Activated naive CD4-positive, alpha-beta T cell treated with anti-CD3 and anti-CD28 coated beads, Interleukin-2, amount 10 ng/mL, durations not matched to agents 7 days and 5 days (primary cell): ENCODE measurements around the gene TAOK3.

Experiments
- CTCF ChIA-PET: fragments of 350-600 bp; sonication (Branson Sonifier 250); formaldehyde crosslinking; loops from one replicate; lab custom pipeline; 2021; ENCODE audit warnings: antibody characterized with exemption; lab: Charles Lee
- DNase-seq: peaks from one replicate; pipeline ENCODE4 v3.0.0-alpha.2; 2020
- H3K27ac Mint-ChIP-seq: one replicate; pipeline ENCODE4 v1.8.0; 2021; ENCODE audit warnings: mild to moderate bottlenecking, moderate library complexity, mixed read lengths
- H3K27me3 Mint-ChIP-seq: one replicate; pipeline ENCODE4 v1.8.0; 2021; ENCODE audit warnings: mild to moderate bottlenecking, mixed read lengths
- H3K36me3 Mint-ChIP-seq: one replicate; pipeline ENCODE4 v1.8.0; 2021; ENCODE audit warnings: mixed read lengths
- H3K4me1 Mint-ChIP-seq: one replicate; pipeline ENCODE4 v1.8.0; 2021; ENCODE audit warnings: mixed read lengths
- H3K4me3 Mint-ChIP-seq: one replicate; pipeline ENCODE4 v1.8.0; 2021; ENCODE audit warnings: mild to moderate bottlenecking, moderate library complexity, mixed read lengths
- H3K9me3 Mint-ChIP-seq: one replicate; pipeline ENCODE4 v1.8.0; 2021; ENCODE audit warnings: mixed read lengths

Gene TAOK3

DNA sequence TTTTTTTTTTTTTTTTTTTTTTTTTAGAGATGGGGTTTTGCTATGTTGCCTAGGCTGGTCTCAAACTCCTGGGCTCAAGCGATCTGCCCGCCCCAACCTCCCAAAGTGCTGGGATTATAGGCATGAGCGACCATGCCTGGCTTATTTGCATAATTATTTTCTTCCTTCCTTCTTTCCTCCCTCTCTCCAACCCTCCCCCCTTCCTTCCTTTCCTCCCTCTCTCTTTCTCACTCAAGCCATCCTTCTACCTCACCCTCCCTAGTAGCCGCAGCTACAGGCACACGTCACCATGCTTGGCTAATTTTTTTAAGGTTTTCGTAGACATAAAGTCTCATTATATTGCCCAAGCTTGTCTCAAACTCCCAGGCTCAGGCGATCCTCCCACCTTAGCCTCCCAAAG, 152.9 kb downstream of the TAOK3 start:
- no peak overlapping the region for H3K4me3 Mint-ChIP-seq
- H3K4me1 Mint-ChIP-seq = no peaks in the 10 kb centered on the region
- no peaks in the 10 kb centered on the region for H3K27me3 Mint-ChIP-seq
- CTCF ChIA-PET = no interaction called here
- H3K27ac Mint-ChIP-seq = no peak overlapping the region
- peaks cover 11% of the 10 kb centered on the region for H3K36me3 Mint-ChIP-seq
- no peaks in the 10 kb centered on the region for H3K9me3 Mint-ChIP-seq
- DNase-seq = no peak

DNA sequence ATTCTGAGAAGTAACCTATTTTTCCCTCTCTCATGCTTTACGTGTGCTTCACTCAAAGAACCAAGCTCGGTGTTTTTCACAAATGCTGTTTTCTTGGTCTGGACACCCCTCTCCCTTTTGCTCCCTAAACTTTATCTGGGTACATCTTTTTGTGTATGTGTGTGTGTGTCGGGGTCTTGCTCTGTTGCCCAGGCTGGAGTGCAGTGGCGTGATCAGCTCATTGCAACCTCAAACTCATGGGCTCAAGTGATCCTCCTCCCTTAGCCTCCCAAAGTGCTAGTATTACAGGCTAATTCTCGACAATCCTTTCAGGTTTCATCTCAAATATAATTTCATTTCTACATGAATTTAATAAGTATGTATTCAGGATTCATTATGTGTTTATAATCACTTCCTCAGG, 153.6 kb downstream of the TAOK3 start:
- no peaks in the 10 kb centered on the region for H3K9me3 Mint-ChIP-seq
- H3K36me3 Mint-ChIP-seq = peaks cover 11% of the 10 kb centered on the region
- H3K4me1 Mint-ChIP-seq = no peaks in the 10 kb centered on the region
- CTCF ChIA-PET = no interaction called here
- no peaks in the 10 kb centered on the region for H3K27me3 Mint-ChIP-seq
- H3K4me3 Mint-ChIP-seq = no peak overlapping the region
- DNase-seq = no peak
- H3K27ac Mint-ChIP-seq = peak overlapping the region; percentile 62

DNA sequence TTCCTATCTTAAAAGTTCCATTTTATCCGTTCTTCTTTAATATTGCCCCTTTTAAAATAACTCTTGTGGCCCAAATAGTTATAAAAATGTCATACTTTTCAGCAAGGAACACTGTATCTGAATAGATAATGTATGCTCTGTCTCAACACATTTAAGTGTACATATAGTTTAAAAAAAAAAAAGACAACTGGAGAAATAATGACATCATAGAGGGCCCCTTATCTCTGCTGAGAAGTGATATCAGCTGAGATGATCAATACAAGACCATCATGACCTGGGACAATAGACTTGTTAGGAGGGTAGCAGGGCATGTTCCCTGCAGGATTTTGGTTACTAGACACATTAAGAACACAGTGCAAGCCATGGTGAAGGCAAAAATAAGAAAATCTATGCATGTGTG, 159.3 kb downstream of the TAOK3 start:
- CTCF ChIA-PET = no interaction called here
- DNase-seq = no peak
- no peaks in the 10 kb centered on the region for H3K4me1 Mint-ChIP-seq
- H3K4me3 Mint-ChIP-seq = no peak overlapping the region
- peaks cover 26% of the 10 kb centered on the region for H3K36me3 Mint-ChIP-seq
- H3K27me3 Mint-ChIP-seq = no peaks in the 10 kb centered on the region
- H3K27ac Mint-ChIP-seq = no peak overlapping the region
- no peaks in the 10 kb centered on the region for H3K9me3 Mint-ChIP-seq

GRCh38 chr12:118212606-118213005, 160.1 kb downstream of the TAOK3 start:
- H3K9me3 Mint-ChIP-seq = no peaks in the 10 kb centered on the region
- no peak overlapping the region for H3K4me3 Mint-ChIP-seq
- peaks cover 30% of the 10 kb centered on the region for H3K36me3 Mint-ChIP-seq
- no peaks in the 10 kb centered on the region for H3K27me3 Mint-ChIP-seq
- H3K4me1 Mint-ChIP-seq = no peaks in the 10 kb centered on the region
- DNase-seq = no peak
- CTCF ChIA-PET = interaction anchor here (0.6 kb wide), 1 partner anchor 130 kb away, joined by 3 read pairs; no protein-coding TSS in a partner anchor
- no peak overlapping the region for H3K27ac Mint-ChIP-seq

DNA sequence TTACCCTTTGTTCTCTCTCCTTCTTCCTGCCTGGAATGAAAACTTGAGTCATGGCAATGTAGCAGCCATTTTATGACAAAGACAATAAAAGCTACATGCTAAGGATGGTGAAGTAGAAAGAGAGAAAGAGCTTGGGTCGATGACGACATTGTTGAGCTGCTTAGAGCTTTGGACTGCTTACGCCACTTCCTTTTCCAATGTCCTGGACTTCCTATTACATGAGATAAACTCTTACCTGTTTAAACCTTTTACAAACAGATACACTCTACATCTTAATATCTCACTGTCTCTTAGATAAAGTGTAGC, 166.6 kb downstream of the TAOK3 start:
- DNase-seq = no peak
- H3K4me1 Mint-ChIP-seq = peaks cover 4% of the 10 kb centered on the region
- peaks cover 12% of the 10 kb centered on the region for H3K36me3 Mint-ChIP-seq
- H3K27me3 Mint-ChIP-seq = no peaks in the 10 kb centered on the region
- H3K27ac Mint-ChIP-seq = no peak overlapping the region
- H3K4me3 Mint-ChIP-seq = no peak overlapping the region
- no peaks in the 10 kb centered on the region for H3K9me3 Mint-ChIP-seq
- CTCF ChIA-PET = interaction anchor here (1.7 kb wide), 2 partner anchors 25 to 53 kb away, joined by 4 read pairs; no protein-coding TSS in a partner anchor

DNA sequence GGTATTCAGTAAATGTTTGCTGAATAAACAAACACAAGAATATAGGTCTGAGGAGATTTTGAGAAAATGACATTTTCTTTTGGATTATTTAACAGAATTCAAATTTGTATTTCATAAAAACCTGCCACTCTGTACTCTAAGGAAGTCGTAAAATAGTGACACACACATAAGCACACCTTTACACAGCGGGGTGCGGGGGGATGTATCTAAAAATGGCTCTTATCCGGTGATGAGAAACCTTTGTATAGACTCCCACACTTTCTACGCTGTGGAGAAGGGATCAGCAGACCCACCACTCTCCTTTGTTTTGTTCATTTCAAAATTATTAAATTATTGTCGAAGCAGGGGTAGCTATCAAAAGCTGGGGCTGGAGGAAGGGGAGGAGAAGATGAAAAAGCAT, 178.7 kb downstream of the TAOK3 start:
- no peaks in the 10 kb centered on the region for H3K9me3 Mint-ChIP-seq
- no peaks in the 10 kb centered on the region for H3K4me1 Mint-ChIP-seq
- no peak for DNase-seq
- CTCF ChIA-PET = interaction anchor here (1.4 to 1.5 kb wide), 2 partner anchors 11 to 182 kb away, joined by 4 to 6 read pairs; no protein-coding TSS in a partner anchor
- H3K36me3 Mint-ChIP-seq = peaks cover 27% of the 10 kb centered on the region
- no peaks in the 10 kb centered on the region for H3K27me3 Mint-ChIP-seq
- no peak overlapping the region for H3K4me3 Mint-ChIP-seq
- no peak overlapping the region for H3K27ac Mint-ChIP-seq

DNA sequence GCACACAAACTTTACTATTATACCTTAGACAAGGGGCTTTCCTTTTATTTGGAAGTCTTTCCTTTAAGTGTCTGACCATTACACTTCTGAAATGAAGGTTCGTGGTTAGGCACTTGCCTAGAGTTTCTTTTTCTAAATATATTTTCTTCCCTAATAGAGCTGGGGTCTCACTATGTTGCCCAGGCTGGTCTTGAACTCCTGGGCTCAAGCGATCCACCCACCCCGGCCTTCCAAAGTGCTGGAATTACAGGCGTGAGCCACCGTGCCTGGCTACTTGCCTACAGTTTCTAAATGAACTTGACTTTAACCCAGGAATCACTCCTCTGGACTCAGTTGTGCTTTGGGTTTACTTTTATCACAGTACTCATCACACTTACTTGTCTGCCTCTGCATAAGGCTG, 179.2 kb downstream of the TAOK3 start:
- H3K36me3 Mint-ChIP-seq = peaks cover 28% of the 10 kb centered on the region
- H3K27me3 Mint-ChIP-seq = no peaks in the 10 kb centered on the region
- no peaks in the 10 kb centered on the region for H3K9me3 Mint-ChIP-seq
- no peak overlapping the region for H3K27ac Mint-ChIP-seq
- no peak overlapping the region for H3K4me3 Mint-ChIP-seq
- CTCF ChIA-PET = interaction anchor here (0.7 to 1.5 kb wide), 3 partner anchors 10 to 182 kb away, joined by 4 to 6 read pairs (median 4); no protein-coding TSS in a partner anchor
- DNase-seq = no peak
- H3K4me1 Mint-ChIP-seq = no peaks in the 10 kb centered on the region

DNA sequence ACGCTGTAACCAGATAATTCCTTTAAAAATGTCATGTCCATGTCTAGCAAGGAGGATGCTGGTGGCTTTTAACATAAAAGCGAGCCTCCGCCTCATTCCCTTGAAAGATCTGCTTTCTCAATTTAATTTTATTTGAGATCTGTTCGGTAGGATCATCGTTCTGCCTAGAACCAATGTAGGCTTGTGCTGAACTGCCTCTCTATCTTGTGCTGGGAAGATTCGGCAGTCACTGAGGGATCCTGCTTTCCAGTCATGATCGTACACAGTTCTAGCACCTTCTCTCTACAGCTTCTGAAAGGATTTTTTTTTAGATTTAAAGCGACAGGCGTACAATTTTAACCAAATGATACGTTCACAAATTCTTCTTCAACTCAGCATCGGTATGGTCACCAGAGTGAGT, 182.4 kb downstream of the TAOK3 start:
- H3K9me3 Mint-ChIP-seq = no peaks in the 10 kb centered on the region
- H3K4me1 Mint-ChIP-seq = no peaks in the 10 kb centered on the region
- no peak overlapping the region for H3K27ac Mint-ChIP-seq
- DNase-seq = no peak
- H3K36me3 Mint-ChIP-seq = peaks cover 24% of the 10 kb centered on the region
- no peak overlapping the region for H3K4me3 Mint-ChIP-seq
- CTCF ChIA-PET = interaction anchor here (0.6 kb wide), 1 partner anchor 211 kb away, joined by 3 read pairs; no protein-coding TSS in a partner anchor
- no peaks in the 10 kb centered on the region for H3K27me3 Mint-ChIP-seq

DNA sequence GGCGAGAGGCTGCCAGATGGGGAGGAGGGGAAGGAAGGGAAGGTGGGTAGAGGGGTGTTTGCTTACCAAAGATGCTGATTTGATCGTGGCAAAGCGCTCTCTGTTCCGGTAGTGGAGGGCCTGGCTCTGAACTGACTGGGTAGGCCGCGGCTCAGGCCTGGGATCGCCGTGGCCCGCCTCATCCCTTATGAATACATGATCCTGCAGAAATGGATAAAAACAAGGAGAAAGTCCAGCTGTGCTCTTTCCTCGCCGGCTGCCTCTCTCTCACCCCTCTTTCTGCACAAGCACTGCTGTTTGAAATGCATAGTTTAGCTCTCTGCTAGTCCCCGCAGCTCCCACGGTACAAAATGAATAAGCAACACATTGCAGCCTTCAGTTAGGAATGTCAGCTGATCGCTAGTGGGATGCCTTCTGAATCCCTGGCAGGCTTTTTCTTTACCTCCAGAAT, 182.9 kb downstream of the TAOK3 start:
- Mint-ChIP-seq H3K36me3 (peaks cover 24% of the 10 kb centered on the region), H3K4me1 (no peaks in the 10 kb centered on the region), H3K27me3 (no peaks in the 10 kb centered on the region), H3K9me3 (no peaks in the 10 kb centered on the region), H3K4me3 (no peak overlapping the region), H3K27ac (no peak overlapping the region)
- CTCF ChIA-PET = interaction anchor here (0.6 kb wide), 1 partner anchor 212 kb away, joined by 3 read pairs; no protein-coding TSS in a partner anchor
- DNase-seq = no peak

- CTCF ChIA-PET = no interaction called here
- Mint-ChIP-seq H3K4me3 (no peak overlapping the region), H3K27ac (no peak overlapping the region), H3K36me3 (peaks cover 21% of the 10 kb centered on the region), H3K4me1 (no peaks in the 10 kb centered on the region), H3K9me3 (no peaks in the 10 kb centered on the region), H3K27me3 (no peaks in the 10 kb centered on the region)
- no peak for DNase-seq
These were observed 183.9 kb downstream of the TAOK3 start for GRCh38 chr12:118188690-118189371.

GRCh38 chr12:118187751-118188435, 184.8 kb downstream of the TAOK3 start:
- Mint-ChIP-seq H3K36me3 (peaks cover 21% of the 10 kb centered on the region), H3K27ac (peak overlapping the region; percentile 28), H3K9me3 (no peaks in the 10 kb centered on the region), H3K27me3 (no peaks in the 10 kb centered on the region), H3K4me1 (no peaks in the 10 kb centered on the region), H3K4me3 (no peak overlapping the region)
- no peak for DNase-seq
- CTCF ChIA-PET = interaction anchor here (0.6 to 1.8 kb wide), 2 partner anchors 139 to 188 kb away, joined by 3 to 7 read pairs; partner anchors contain the start of gene SUDS3

GRCh38 chr12:118185602-118186397, 186.9 kb downstream of the TAOK3 start:
- Mint-ChIP-seq H3K9me3 (no peaks in the 10 kb centered on the region), H3K27ac (no peak overlapping the region), H3K27me3 (no peaks in the 10 kb centered on the region), H3K36me3 (peaks cover 26% of the 10 kb centered on the region), H3K4me1 (peaks cover 6% of the 10 kb centered on the region), H3K4me3 (no peak overlapping the region)
- CTCF ChIA-PET = interaction anchor here (0.9 kb wide), 1 partner anchor 192 kb away, joined by 3 read pairs; no protein-coding TSS in a partner anchor
- DNase-seq = no peak

DNA sequence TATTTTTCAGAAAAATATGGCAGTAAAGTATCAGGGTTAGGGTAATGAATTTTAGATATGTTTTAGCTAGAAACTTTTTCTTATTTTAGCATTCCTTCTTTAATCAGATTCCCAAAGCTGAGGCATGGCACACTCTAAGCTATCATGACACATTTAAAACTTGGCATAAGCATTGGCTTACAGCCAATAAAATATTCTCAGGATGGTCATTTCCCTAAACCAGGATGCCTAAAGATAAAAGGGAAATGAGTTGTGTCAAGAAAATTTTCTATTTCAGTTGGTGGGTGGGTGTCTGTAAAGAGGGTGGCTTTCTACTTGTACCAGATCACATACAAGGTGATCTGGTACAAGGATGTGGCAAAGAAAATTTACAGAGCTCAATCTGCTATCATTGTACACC, 189.0 kb downstream of the TAOK3 start:
- no peaks in the 10 kb centered on the region for H3K9me3 Mint-ChIP-seq
- no peak overlapping the region for H3K27ac Mint-ChIP-seq
- H3K4me3 Mint-ChIP-seq = no peak overlapping the region
- H3K36me3 Mint-ChIP-seq = peaks cover 24% of the 10 kb centered on the region
- DNase-seq = no peak
- no peaks in the 10 kb centered on the region for H3K27me3 Mint-ChIP-seq
- CTCF ChIA-PET = interaction anchor here (0.7 to 5.8 kb wide), 11 partner anchors 9 to 309 kb away, joined by 3 to 75 read pairs (median 4); partner anchors contain the start of gene SUDS3
- H3K4me1 Mint-ChIP-seq = peaks cover 6% of the 10 kb centered on the region

DNA sequence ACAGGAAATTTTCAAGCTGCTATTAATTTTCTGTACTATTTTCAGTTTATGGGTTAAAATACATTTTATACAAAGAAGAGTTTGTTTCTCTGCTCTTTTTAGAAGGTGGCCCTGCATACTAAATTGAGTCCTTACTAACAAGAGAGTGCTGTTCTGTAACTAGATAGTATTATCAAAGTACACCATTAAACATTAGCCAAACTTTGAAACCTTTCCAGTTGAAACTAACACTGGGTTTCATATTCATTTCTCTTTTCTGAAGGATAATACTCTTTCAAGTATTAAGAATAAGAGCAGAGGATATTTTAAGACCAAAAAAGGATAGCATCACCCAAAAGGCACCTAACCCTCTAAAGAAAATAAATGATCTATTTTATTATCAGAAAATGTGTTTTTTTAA, 189.6 kb downstream of the TAOK3 start:
- no peaks in the 10 kb centered on the region for H3K9me3 Mint-ChIP-seq
- no peak for DNase-seq
- H3K27me3 Mint-ChIP-seq = no peaks in the 10 kb centered on the region
- H3K36me3 Mint-ChIP-seq = peaks cover 24% of the 10 kb centered on the region
- H3K4me3 Mint-ChIP-seq = no peak overlapping the region
- no peak overlapping the region for H3K27ac Mint-ChIP-seq
- H3K4me1 Mint-ChIP-seq = peaks cover 6% of the 10 kb centered on the region
- CTCF ChIA-PET = interaction anchor here (1.0 to 5.8 kb wide), 7 partner anchors 10 to 308 kb away, joined by 3 to 75 read pairs (median 5); partner anchors contain the start of gene SUDS3
